Measurements from ENCODE around the gene EXOC4.

DNA sequence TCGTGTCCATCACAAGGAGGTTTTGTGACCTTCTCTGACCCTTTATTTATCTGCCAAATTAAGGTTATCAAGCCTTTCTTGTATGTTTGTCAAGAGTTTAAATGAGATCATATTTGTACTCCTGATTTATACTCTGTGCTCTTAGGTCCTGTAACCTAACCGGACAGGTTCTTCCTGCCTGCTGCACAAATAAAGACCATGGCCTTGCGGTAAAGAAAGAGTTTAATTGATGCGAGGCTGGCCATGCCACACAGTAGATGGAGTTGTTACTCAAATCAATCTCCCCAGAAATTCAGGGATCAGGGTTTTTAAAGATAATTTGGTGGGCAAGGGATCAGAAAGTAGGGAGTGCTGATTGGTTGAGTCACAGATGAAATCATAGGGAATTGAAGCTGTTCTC, 794.8 kb downstream of the EXOC4 start:
- TF ChIP-seq, protein P1, sequence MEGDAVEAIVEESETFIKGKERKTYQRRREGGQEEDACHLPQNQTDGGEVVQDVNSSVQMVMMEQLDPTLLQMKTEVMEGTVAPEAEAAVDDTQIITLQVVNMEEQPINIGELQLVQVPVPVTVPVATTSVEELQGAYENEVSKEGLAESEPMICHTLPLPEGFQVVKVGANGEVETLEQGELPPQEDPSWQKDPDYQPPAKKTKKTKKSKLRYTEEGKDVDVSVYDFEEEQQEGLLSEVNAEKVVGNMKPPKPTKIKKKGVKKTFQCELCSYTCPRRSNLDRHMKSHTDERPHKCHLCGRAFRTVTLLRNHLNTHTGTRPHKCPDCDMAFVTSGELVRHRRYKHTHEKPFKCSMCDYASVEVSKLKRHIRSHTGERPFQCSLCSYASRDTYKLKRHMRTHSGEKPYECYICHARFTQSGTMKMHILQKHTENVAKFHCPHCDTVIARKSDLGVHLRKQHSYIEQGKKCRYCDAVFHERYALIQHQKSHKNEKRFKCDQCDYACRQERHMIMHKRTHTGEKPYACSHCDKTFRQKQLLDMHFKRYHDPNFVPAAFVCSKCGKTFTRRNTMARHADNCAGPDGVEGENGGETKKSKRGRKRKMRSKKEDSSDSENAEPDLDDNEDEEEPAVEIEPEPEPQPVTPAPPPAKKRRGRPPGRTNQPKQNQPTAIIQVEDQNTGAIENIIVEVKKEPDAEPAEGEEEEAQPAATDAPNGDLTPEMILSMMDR (IDR thresholded peaks at IDR 0.05; ENCODE audit: extremely low read depth in 1 of 2, insufficient read depth in 1 of 2, low read depth in 1 of 2, low read length in 2 of 2): no peak
- TF ChIP-seq POLR2A (IDR thresholded peaks at IDR 0.05; ENCODE audit: low read depth, low read length): no peak
- TF ChIP-seq JUN (IDR thresholded peaks at IDR 0.05; ENCODE audit: borderline replicate concordance, insufficient read depth, insufficient read length, low read depth): no peak
